ENCODE results near the gene RAB29.
"Not testable (repeated sequence)": the region's sequence is repeated elsewhere in the genome, so short reads cannot be mapped to it uniquely, and the experiment has no call there.

Gene RAB29

DNA sequence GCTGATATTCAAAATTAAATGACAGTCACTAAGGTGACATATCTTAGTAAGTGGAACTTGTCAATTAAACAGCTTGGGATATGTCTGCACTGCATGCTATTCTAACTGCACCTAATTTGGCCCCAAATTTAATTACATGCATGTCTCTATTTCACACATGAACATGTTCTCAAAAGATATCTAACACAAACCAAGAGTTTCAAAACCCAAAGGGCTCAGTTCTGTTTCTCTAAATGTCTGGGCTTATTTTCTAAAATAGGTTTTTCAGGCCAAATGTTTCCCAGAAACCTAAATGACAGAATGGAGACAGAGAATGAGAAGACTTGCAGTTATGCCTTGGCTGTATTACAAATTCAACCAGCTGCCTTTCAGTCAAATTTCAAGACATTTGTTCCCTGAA, 11.3 kb downstream of the RAB29 start:
- DNase-seq (ENCODE audit: low read depth), result no peak

- DNase-seq (ENCODE audit: low read depth), result no peak
Observed at GRCh38 chr1:205760606-205761005, 14.7 kb downstream of the RAB29 start.

DNA sequence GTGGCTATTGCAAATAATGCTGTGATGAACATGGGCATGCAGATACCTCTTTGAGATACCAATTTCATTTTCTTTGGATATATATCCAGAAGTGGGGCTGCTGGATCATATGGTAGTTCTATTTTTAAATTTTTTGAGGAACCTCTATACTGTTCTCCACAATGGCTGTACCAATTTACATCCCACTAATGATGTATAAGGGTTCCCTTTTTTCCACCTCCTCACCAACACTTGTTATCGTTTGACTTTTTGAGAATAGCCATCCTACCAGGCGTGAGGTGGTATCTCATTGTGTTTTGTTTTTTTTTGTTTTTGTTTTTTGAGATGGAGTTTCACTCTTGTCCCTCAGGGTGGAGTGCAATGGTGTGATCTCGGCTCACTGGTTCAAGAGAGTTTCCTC, 18.7 kb downstream of the RAB29 start:
- DNase-seq (ENCODE audit: low read depth), result no peak

DNA sequence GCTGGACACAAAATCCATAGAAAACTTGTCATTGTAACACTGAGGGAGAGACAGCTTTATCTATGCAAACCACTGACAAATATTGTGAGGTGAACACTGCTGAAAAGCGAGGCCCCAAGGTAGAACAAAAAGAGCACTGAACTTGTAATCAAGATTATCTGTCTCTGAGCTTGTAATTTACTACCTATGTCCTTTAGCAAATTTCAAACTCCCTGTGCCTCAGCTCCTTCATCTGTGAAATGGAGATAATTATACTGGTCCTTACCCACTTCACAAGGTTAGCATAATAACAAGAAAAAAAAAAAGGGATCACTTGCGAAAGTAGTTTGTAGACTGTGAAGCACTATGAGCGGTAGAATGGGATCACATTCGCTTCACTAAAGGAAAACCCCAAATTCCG, 20.4 kb downstream of the RAB29 start:
- no peak for DNase-seq (ENCODE audit: low read depth)

DNA sequence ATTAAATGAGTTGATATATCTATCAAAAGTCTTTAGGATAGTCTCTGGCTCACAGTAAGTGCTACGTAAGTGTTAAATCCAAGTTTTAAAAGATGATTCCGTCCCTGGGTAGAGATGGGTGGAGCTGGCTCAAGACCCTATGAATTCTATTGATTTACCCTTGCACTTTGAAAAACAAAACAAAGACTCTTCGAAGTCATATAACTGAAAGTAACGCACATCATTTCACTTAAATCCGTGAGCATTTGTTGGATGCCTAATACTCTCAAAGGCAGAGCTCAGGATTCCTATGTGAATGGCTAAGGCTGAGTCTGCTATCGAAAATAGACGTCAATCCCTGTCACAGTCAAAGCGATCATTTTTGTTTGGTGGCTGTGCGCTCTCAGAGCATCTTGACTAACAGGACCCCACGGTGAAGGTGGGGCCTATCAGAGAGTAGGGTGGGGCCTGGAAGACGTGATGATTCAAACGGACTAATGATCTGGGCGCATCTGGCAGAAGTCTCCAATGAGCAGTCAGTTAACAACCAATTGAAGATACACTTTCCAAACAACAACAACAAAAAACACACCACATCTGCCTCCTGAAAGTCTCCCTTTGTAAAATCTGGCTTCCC, 24.1 kb downstream of the RAB29 start:
- no peak for DNase-seq (ENCODE audit: low read depth)

DNA sequence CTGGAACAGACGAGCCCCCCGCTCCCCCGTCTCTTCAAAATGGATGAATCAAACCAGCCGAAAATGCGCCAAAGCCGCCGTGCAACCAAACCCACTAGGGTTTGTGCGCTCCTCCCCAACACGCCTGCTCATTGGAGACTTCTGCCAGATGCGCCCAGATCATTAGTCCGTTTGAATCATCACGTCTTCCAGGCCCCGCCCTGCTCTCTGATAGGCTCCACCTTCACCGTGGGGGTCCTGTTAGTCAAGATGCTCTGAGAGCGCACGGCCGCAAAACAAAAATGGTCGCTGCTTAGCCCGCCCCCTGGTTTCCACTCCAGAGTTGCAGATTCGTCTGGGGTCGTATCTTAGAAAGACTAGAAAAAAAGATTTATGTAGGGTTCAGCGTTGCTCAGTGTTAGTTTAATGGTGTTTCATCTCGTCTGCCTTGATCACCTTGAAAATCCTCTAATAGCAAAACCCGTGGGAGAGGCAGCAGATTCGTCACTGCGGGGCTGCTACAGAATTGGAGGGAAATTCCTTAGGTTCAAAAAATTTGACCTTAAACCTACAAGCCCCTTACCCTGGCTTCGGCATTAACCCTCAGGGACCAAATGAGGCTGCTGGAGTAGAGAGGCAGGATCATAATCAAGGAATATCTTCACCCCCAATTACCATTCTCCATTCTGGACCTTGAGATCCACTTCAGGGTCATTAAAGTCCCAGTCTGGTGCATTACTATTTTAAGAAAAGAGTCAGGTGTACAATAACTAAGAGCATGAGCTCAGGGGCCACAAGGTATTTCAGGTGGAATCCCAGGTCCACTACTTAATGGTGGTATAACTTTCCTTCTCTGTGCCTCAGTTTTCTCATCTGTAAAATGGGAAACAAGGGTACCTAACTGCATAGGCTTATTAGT, 24.9 kb downstream of the RAB29 start, which contains the start of gene NUCKS1:
NUCKS1 (minus strand) TSS at position 45 of the 898 bp plus-strand sequence. CDS start 209 bp downstream, outside the sequence.
- DNase-seq (ENCODE audit: low read depth), result peak; percentile 97

GRCh38 chr1:205749234-205750137, 25.8 kb downstream of the RAB29 start:
- DNase-seq (ENCODE audit: low read depth), result peak; percentile 94

- DNase-seq (ENCODE audit: low read depth), result peak; percentile 34
Observed at GRCh38 chr1:205748403-205749233, 26.7 kb downstream of the RAB29 start.

DNA sequence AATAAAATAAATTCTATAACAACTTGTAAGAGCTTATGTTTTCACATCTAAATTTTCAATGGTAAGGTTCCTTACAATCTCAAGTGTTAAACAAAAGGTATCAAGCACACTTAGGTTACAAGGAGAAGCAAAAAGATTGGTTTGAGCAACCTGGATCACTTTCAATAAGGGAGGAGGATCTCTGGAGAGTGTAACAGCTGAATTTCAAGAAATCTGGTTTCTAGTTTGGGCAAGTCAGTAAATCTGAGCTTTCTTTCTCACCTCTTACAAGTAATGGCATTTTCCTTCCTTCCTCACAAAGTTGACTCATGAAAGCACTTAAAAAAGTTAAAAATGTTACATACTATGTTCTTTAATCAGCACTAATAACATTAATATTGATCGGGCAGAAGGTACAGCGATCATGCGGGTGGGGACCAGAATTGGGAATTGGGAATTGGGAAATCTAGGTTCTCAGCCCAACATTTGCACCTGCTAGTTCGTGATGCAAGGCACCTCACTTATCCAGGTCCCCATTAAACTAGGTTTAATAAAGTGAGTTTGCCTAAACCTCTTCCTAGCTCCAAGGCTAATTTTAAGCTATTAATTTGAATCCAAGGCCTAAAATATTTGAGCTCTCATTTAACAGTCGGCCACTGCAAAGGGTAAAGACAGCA, 28.4 kb downstream of the RAB29 start:
- DNase-seq (ENCODE audit: low read depth), result no peak

- DNase-seq (ENCODE audit: low read depth), result no peak
Observed at GRCh38 chr1:205744403-205744802, 30.9 kb downstream of the RAB29 start.

DNA sequence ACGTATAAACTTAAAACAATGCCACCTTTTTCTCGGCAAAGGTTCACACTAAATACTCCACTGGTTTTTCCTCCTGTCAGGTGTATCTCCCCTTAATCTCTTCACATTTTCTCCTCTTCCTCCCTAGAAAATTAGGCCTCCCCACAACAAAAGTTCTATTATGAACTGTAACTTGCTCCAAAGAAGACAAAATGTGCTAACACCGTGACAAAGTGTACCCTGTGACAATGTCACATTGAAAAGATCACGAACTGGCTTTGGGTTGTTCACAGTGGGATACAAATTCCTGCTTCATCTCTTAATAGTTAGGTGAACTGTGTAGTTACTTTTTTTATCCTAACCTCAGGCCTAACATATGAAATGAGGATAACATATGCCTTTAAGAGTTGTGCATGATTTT, 31.3 kb downstream of the RAB29 start:
- no peak for DNase-seq (ENCODE audit: low read depth)

DNA sequence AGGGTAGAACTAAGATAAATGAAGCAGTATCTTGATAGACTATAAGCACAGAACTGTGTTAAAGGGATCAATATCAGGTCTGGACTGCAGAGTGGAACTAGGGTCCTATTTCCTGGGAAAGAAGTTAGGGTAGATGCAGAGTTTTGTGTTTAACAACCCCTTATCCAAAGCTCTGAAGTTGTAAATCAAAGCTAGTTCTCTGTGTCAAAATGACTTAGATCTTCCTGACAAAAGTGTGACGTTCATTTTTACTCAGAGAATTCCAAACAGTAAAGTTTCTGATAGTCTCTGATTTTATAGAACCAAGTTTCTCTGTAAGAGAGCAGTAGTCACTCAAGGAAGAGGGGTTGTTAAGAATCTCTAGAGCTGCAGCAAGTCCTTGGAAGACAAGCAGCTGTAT, 33.6 kb downstream of the RAB29 start:
- no peak for DNase-seq (ENCODE audit: low read depth)

GRCh38 chr1:205739348-205740160, 35.7 kb downstream of the RAB29 start:
- DNase-seq (ENCODE audit: low read depth), result no peak

GRCh38 chr1:205735218-205735617, 40.1 kb downstream of the RAB29 start:
- DNase-seq (ENCODE audit: low read depth), result no peak

- no peak for DNase-seq (ENCODE audit: low read depth)
Observed at GRCh38 chr1:205733438-205734175, 41.7 kb downstream of the RAB29 start.

- no peak for DNase-seq (ENCODE audit: low read depth)
Observed at GRCh38 chr1:205729945-205730610, 45.2 kb downstream of the RAB29 start.

- DNase-seq (ENCODE audit: low read depth), result no peak
Observed at GRCh38 chr1:205726619-205727125, 48.6 kb downstream of the RAB29 start.

DNA sequence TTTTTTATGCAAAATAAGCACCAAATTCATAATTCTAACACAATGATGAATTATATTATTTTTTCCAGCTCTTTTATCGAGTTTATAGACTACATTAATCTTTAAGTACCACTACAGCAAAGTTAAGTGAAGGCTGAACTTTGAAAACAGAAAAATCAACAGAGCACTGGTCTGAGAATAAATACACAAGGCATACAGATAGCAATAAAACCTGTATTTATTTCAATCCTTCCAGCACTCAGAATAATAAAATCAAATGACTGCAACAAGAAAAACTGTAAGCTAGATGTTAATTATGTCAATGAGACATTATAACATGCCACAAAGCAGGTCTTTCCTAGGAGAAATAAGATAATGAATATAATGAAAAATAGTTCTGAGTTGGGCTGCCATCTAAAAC, 49.8 kb downstream of the RAB29 start:
- DNase-seq (ENCODE audit: low read depth), result no peak

DNA sequence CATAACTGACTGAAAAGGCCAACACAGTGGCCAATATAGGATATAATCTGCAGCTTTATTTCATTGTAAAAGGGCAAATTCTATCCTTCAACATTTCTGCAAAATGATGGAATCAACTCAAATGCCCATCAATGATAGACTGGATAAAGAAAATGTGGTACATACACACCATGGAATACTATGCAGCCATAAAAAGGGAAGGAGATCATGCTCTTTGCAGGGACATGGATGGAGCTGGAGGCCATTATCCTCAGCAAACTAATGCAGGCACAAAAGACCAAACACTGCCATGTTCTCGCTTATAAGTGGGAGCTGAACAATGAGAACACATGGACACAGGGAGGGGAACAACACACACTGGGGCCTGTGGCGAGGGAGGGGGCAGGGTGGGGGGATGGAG, 54.5 kb downstream of the RAB29 start:
- not testable (repeated sequence) for DNase-seq (ENCODE audit: low read depth)

All from CMK (cell line).